SK-N-SH (cell line): ENCODE measurements around the gene TMEM214. TPM values are rescaled to one million over a fixed set of nuclear protein-coding genes. Genes with fewer than 3 reads are reported as not detected.

Source experiments
- CTCF ChIA-PET: fragments of 300-600, 350-600 bp; formaldehyde crosslinking; extraction: SDS; loops from one replicate; lab custom pipeline; 2021; lab: Yijun Ruan, JAX
- POLR2A ChIA-PET: fragments of 350-600 bp; sonication (Branson Sonifier 250); formaldehyde crosslinking; extraction: SDS; loops from one replicate; lab custom pipeline; 2020; ENCODE audit warnings: antibody characterized with exemption, inconsistent platforms; lab: Yijun Ruan, JAX
- DNase-seq: peaks from one replicate; pipeline ENCODE4 v3.0.0; 2012
- H2AFZ ChIP-seq: fragments of 200-600 bp; sonication (generic); 2 replicates; pipeline ENCODE4 v1.8.1; 2016; ENCODE audit warnings: antibody characterized with exemption, mild to moderate bottlenecking, low read depth
- H3F3A ChIP-seq: fragments of 200-600 bp; sonication (generic); replicated peaks from 2 replicates; pipeline ENCODE3; 2016; ENCODE audit warnings: antibody characterized with exemption, mild to moderate bottlenecking; ENCODE audit not compliant: insufficient read depth
- H3K27ac ChIP-seq, 2 experiments: fragments of 200-500 bp in 1 of 2; fragments of 200-600 bp in 1 of 2; sonication (Bioruptor generic) in 1 of 2; sonication (generic), shearing (Covaris generic) in 1 of 2; 2 replicates each; pipeline versions ENCODE4 v1.5.1 to v1.6.1; 2014 to 2016; ENCODE audit warnings: low read depth in 2 of 2, inconsistent platforms in 1 of 2, low read length in 1 of 2, mild to moderate bottlenecking in 1 of 2, mixed read lengths in 1 of 2
- H3K27me3 ChIP-seq: fragments of 200-600 bp; sonication (generic), shearing (Covaris generic); 2 replicates; pipeline ENCODE4 v1.6.1; 2016; ENCODE audit warnings: mixed run types; ENCODE audit not compliant: insufficient read depth
- H3K36me3 ChIP-seq, 2 experiments: fragments of 200-500 bp in 1 of 2; fragments of 200-600 bp in 1 of 2; sonication (Bioruptor generic) in 1 of 2; sonication (generic) in 1 of 2; replicated peaks in 1 of 2; 2 replicates each; pipeline versions ENCODE3 to v1.5.1; 2014 to 2016; ENCODE audit warnings: low read length in 1 of 2, mild to moderate bottlenecking in 1 of 2; ENCODE audit not compliant: insufficient read depth in 2 of 2, control insufficient read depth in 1 of 2
- H3K4me1 ChIP-seq, 2 experiments: fragments of 200-500 bp in 1 of 2; fragments of 200-600 bp in 1 of 2; sonication (Bioruptor generic) in 1 of 2; sonication (generic), shearing (Covaris generic) in 1 of 2; 2 replicates each; pipeline versions ENCODE4 v1.5.1 to v1.6.1; 2014 to 2016; ENCODE audit warnings: low read depth in 1 of 2, low read length in 1 of 2, mixed run types in 1 of 2; ENCODE audit not compliant: insufficient read depth in 2 of 2, control insufficient read depth in 1 of 2
- H3K4me2 ChIP-seq: fragments of 200-600 bp; sonication (generic), shearing (Covaris generic); 2 replicates; pipeline ENCODE4 v1.6.1; 2017; ENCODE audit warnings: mixed run types
- H3K4me3 ChIP-seq, 2 experiments: fragments of 200-500 bp in 1 of 2; fragments of 200-600 bp in 1 of 2; sonication (Bioruptor generic) in 1 of 2; sonication (generic), shearing (Covaris generic) in 1 of 2; 2 replicates each; pipeline versions ENCODE4 v1.5.1 to v1.8.1; 2014 to 2016; ENCODE audit warnings: low read depth in 2 of 2, inconsistent platforms in 1 of 2, low read length in 1 of 2, mild to moderate bottlenecking in 1 of 2, mixed read lengths in 1 of 2, moderate library complexity in 1 of 2
- H3K79me2 ChIP-seq: fragments of 200-600 bp; sonication (generic); 2 replicates; pipeline ENCODE4 v1.8.1; 2017; ENCODE audit warnings: mild to moderate bottlenecking; ENCODE audit not compliant: insufficient read depth
- H3K9ac ChIP-seq: fragments of 200-600 bp; sonication (generic); 2 replicates; pipeline ENCODE4 v1.6.1; 2017; ENCODE audit warnings: mixed run types
- H3K9me2 ChIP-seq: fragments of 200-600 bp; sonication (generic); 2 replicates; pipeline ENCODE4 v1.6.1; 2017; ENCODE audit warnings: mixed run types
- H3K9me3 ChIP-seq: fragments of 200-600 bp; sonication (generic); 2 replicates; pipeline ENCODE4 v1.6.1; 2017; ENCODE audit warnings: mixed run types, mild to moderate bottlenecking, moderate library complexity
- H4K20me1 ChIP-seq: fragments of 200-600 bp; sonication (generic); 2 replicates; pipeline ENCODE4 v1.6.1; 2017; ENCODE audit warnings: mild to moderate bottlenecking, mixed run types; ENCODE audit not compliant: insufficient read depth
- GATA2 ChIP-seq: sonication (generic); formaldehyde crosslinking; IDR thresholded peaks from 2 replicates; pipeline ENCODE4 v1.5.0; 2020; ENCODE audit warnings: mild to moderate bottlenecking, missing genetic modification reagents
- MEF2A ChIP-seq: IDR thresholded peaks from 2 replicates; pipeline ENCODE4 v1.4.0; 2012; ENCODE audit warnings: low read depth, borderline replicate concordance
- NRF1 ChIP-seq: IDR thresholded peaks from 2 replicates; pipeline ENCODE4 v1.6.1; 2012; ENCODE audit warnings: low read depth, mild to moderate bottlenecking, low read length
- POLR2AphosphoS5 ChIP-seq: IDR thresholded peaks from 2 replicates; pipeline ENCODE4 v1.6.1; 2012; ENCODE audit warnings: low read depth, low read length
- RXRA ChIP-seq: IDR thresholded peaks from 2 replicates; pipeline ENCODE4 v1.4.0; 2012; ENCODE audit warnings: low read depth, mild to moderate bottlenecking, borderline replicate concordance
- SIN3A ChIP-seq: IDR thresholded peaks from 2 replicates; pipeline ENCODE4 v1.6.1; 2012; ENCODE audit warnings: low read depth, mild to moderate bottlenecking, low read length, moderate library complexity, borderline replicate concordance
- SMC3 ChIP-seq: IDR thresholded peaks from 2 replicates; pipeline ENCODE4 v1.6.1; 2012; ENCODE audit warnings: low read depth, low read length, improper control_type of control experiment
- TCF12 ChIP-seq: IDR thresholded peaks from 2 replicates; pipeline ENCODE4 v1.4.0; 2012
- USF1 ChIP-seq: IDR thresholded peaks from 2 replicates; pipeline ENCODE4 v1.4.0; 2012; ENCODE audit warnings: low read depth, borderline replicate concordance
- USF2 ChIP-seq: fragments of 150-350 bp; IDR thresholded peaks from 2 replicates; pipeline ENCODE4 v1.6.1; 2017; ENCODE audit warnings: antibody characterized with exemption, low read length, low read depth, borderline replicate concordance
- WGBS: methylation state at CpG from one replicate; pipeline ENCODE4 v1.1.6; 2017; ENCODE audit warnings: low lambda C conversion rate; 5-methylcytosine and 5-hydroxymethylcytosine counted together
- polyA plus RNA-seq, 3 experiments: library from polyadenylated mRNA; depleted of rRNA; stranded (reverse); fragments of >200 nt; gene quantifications; 2 replicates each; pipeline ENCODE4 v1.2.3, GENCODE V29; 2012

Gene TMEM214
- polyA plus RNA-seq, 1 of the 3 experiments (the other 2 are of a cell fraction), result 69.4 TPM

- no peak for TF ChIP-seq POLR2AphosphoS5
- TF ChIP-seq RXRA, result no peak
- no peak for TF ChIP-seq MEF2A
- no peak for TF ChIP-seq TCF12
- TF ChIP-seq SMC3, result no peak
- TF ChIP-seq USF2, result no peak
- CTCF ChIA-PET, result interaction anchor here (0.9 to 33.3 kb wide), 8 partner anchors 9 to 180 kb away, joined by 3 to 1017 read pairs (median 4); partner anchors contain the start of genes KHK and MAPRE3
- H3K79me2 ChIP-seq, result peaks cover 8% of the 10 kb centered on the region; the same call in 1 of the 2 replicates
- H3F3A ChIP-seq, result no peaks in the 10 kb centered on the region
- H2AFZ ChIP-seq, result no peak overlapping the region
- H3K9me2 ChIP-seq, result no peaks in the 10 kb centered on the region
- no peak overlapping the region for H3K27ac ChIP-seq
- WGBS, result 98% methylated on average over 24 of the region's 24 CpGs
- no peak overlapping the region for H3K4me3 ChIP-seq
- POLR2A ChIA-PET, result no interaction called here
- no peaks in the 10 kb centered on the region for H3K27me3 ChIP-seq
- H3K4me1 ChIP-seq, result peaks cover 0 to 3% of the 10 kb centered on the region in 2 experiments; a peak in 1 of 4 replicates
- no peak overlapping the region for H3K9ac ChIP-seq
- H3K9me3 ChIP-seq, result no peaks in the 10 kb centered on the region
- DNase-seq, result no peak
- H3K36me3 ChIP-seq, result peaks cover 0 to 49% of the 10 kb centered on the region in 2 experiments
- H3K4me2 ChIP-seq, result no peak overlapping the region
- no peaks in the 10 kb centered on the region for H4K20me1 ChIP-seq
Measured at GRCh38 chr2:27025861-27026851, 6.6 kb upstream of the TMEM214 start.

- POLR2A ChIA-PET, result no interaction called here
- H3K9me2 ChIP-seq, result no peaks in the 10 kb centered on the region
- no peak overlapping the region for H3K27ac ChIP-seq
- WGBS, result 87% methylated on average over 3 of the region's 10 CpGs
- TF ChIP-seq USF1, result no peak
- TF ChIP-seq SIN3A, result no peak
- no peak for TF ChIP-seq NRF1
- TF ChIP-seq GATA2 (CRISPR knock-in tag), result no peak
- TF ChIP-seq, all 33 proteins: peak for 0
- H3K79me2 ChIP-seq, result peaks cover 16% of the 10 kb centered on the region; the same call in 1 of the 2 replicates
- H3F3A ChIP-seq, result no peaks in the 10 kb centered on the region
- DNase-seq, result no peak
- H4K20me1 ChIP-seq, result no peaks in the 10 kb centered on the region
- H3K4me2 ChIP-seq, result no peak overlapping the region
- H3K9me3 ChIP-seq, result no peaks in the 10 kb centered on the region
- H2AFZ ChIP-seq, result no peak overlapping the region
- H3K4me3 ChIP-seq, result no peak overlapping the region
- peaks cover 4 to 46% of the 10 kb centered on the region in 2 experiments for H3K36me3 ChIP-seq
- no peaks in the 10 kb centered on the region for H3K27me3 ChIP-seq
- no peak overlapping the region for H3K9ac ChIP-seq
- CTCF ChIA-PET, result interaction anchor here (0.9 to 33.3 kb wide), 5 partner anchors 10 to 181 kb away, joined by 3 to 1017 read pairs (median 4); partner anchors contain the start of genes KHK and MAPRE3
- H3K4me1 ChIP-seq, result peaks cover 0 to 4% of the 10 kb centered on the region in 2 experiments; a peak in 1 of 4 replicates
Measured at GRCh38 chr2:27027211-27027651, 5.5 kb upstream of the TMEM214 start.
